Measurements from ENCODE around the gene GPR176. TPM values are rescaled to one million over a fixed set of nuclear protein-coding genes. Genes with fewer than 3 reads are reported as not detected.
"Not testable (repeated sequence)": the region's sequence is repeated elsewhere in the genome, so short reads cannot be mapped to it uniquely, and the experiment has no call there.

Gene GPR176
- total RNA-seq, 2 experiments from 2014 or later: not detected

- H3K4me3 Mint-ChIP-seq: no peak overlapping the region
- no peaks in the 10 kb centered on the region for H3K36me3 Mint-ChIP-seq
- peaks cover 34% of the 10 kb centered on the region for H3K27me3 Mint-ChIP-seq
- H3K9me3 Mint-ChIP-seq (ENCODE audit: low read depth): no peaks in the 10 kb centered on the region
- CTCF ChIA-PET: no interaction called here
- H3K27ac Mint-ChIP-seq: no peak overlapping the region
- no peaks in the 10 kb centered on the region for H3K4me1 Mint-ChIP-seq
- ATAC-seq: no peak
- DNase-seq: no peak
Observed at GRCh38 chr15:39898317-39898716, 21.7 kb downstream of the GPR176 start.

GRCh38 chr15:39896846-39897245 is 23.2 kb downstream of the GPR176 start:
- no peak for ATAC-seq
- Mint-ChIP-seq H3K9me3 (ENCODE audit: low read depth) (no peaks in the 10 kb centered on the region), H3K27ac (no peak overlapping the region), H3K4me1 (no peaks in the 10 kb centered on the region), H3K27me3 (peaks cover 29% of the 10 kb centered on the region), H3K36me3 (no peaks in the 10 kb centered on the region), H3K4me3 (no peak overlapping the region)
- no peak for DNase-seq
- CTCF ChIA-PET: no interaction called here

- CTCF ChIA-PET: no interaction called here
- Mint-ChIP-seq H3K27ac (no peak overlapping the region), H3K36me3 (no peaks in the 10 kb centered on the region), H3K27me3 (peaks cover 25% of the 10 kb centered on the region), H3K4me3 (no peak overlapping the region), H3K4me1 (no peaks in the 10 kb centered on the region), H3K9me3 (ENCODE audit: low read depth) (no peaks in the 10 kb centered on the region)
- DNase-seq: no peak
- no peak for ATAC-seq
Observed at GRCh38 chr15:39896101-39896500, 24.0 kb downstream of the GPR176 start.

GRCh38 chr15:39893051-39893450 is 27.0 kb downstream of the GPR176 start:
- CTCF ChIA-PET; DNase-seq; H3K9me3 Mint-ChIP-seq (ENCODE audit: low read depth); H3K36me3 Mint-ChIP-seq; H3K27ac Mint-ChIP-seq; ATAC-seq; H3K4me1 Mint-ChIP-seq; H3K4me3 Mint-ChIP-seq; H3K27me3 Mint-ChIP-seq: not testable (repeated sequence)

- Mint-ChIP-seq H3K9me3 (ENCODE audit: low read depth) (no peaks in the 10 kb centered on the region), H3K27me3 (peaks cover 5% of the 10 kb centered on the region), H3K4me1 (no peaks in the 10 kb centered on the region), H3K4me3 (no peak overlapping the region), H3K27ac (no peak overlapping the region), H3K36me3 (no peaks in the 10 kb centered on the region)
- CTCF ChIA-PET: no interaction called here
- DNase-seq (no peak), ATAC-seq (no peak)
Observed at GRCh38 chr15:39892418-39892817, 27.6 kb downstream of the GPR176 start.

- H3K27ac Mint-ChIP-seq: no peak overlapping the region
- H3K27me3 Mint-ChIP-seq: peaks cover 5% of the 10 kb centered on the region
- H3K4me1 Mint-ChIP-seq: no peaks in the 10 kb centered on the region
- no peaks in the 10 kb centered on the region for H3K9me3 Mint-ChIP-seq (ENCODE audit: low read depth)
- DNase-seq (no peak), ATAC-seq (no peak)
- no peak overlapping the region for H3K4me3 Mint-ChIP-seq
- CTCF ChIA-PET: interaction anchor here (0.8 to 1.3 kb wide), 3 partner anchors 15 to 23 kb away, joined by 3 read pairs; no protein-coding TSS in a partner anchor
- no peaks in the 10 kb centered on the region for H3K36me3 Mint-ChIP-seq
Observed at GRCh38 chr15:39890621-39891020, 29.4 kb downstream of the GPR176 start.

- Mint-ChIP-seq H3K27ac (no peak overlapping the region), H3K9me3 (ENCODE audit: low read depth) (no peaks in the 10 kb centered on the region), H3K4me1 (no peaks in the 10 kb centered on the region), H3K4me3 (no peak overlapping the region), H3K27me3 (peaks cover 8% of the 10 kb centered on the region), H3K36me3 (no peaks in the 10 kb centered on the region)
- ATAC-seq: no peak
- DNase-seq: no peak
- CTCF ChIA-PET: no interaction called here
Observed at GRCh38 chr15:39889601-39890000, 30.5 kb downstream of the GPR176 start.

- DNase-seq: no peak
- Mint-ChIP-seq H3K4me1 (no peaks in the 10 kb centered on the region), H3K9me3 (ENCODE audit: low read depth) (no peaks in the 10 kb centered on the region), H3K27me3 (peaks cover 16% of the 10 kb centered on the region), H3K4me3 (no peak overlapping the region), H3K27ac (no peak overlapping the region), H3K36me3 (no peaks in the 10 kb centered on the region)
- no peak for ATAC-seq
- CTCF ChIA-PET: interaction anchor here (0.9 to 1.7 kb wide), 4 partner anchors 13 to 385 kb away, joined by 3 to 7 read pairs (median 3); no protein-coding TSS in a partner anchor
Observed at GRCh38 chr15:39888809-39889208, 31.3 kb downstream of the GPR176 start.

GRCh38 chr15:39888243-39888642 is 31.8 kb downstream of the GPR176 start:
- no peaks in the 10 kb centered on the region for H3K9me3 Mint-ChIP-seq (ENCODE audit: low read depth)
- DNase-seq (no peak), ATAC-seq (no peak)
- no peaks in the 10 kb centered on the region for H3K4me1 Mint-ChIP-seq
- H3K4me3 Mint-ChIP-seq: no peak overlapping the region
- H3K36me3 Mint-ChIP-seq: no peaks in the 10 kb centered on the region
- no peak overlapping the region for H3K27ac Mint-ChIP-seq
- CTCF ChIA-PET: interaction anchor here (0.9 to 1.7 kb wide), 5 partner anchors 13 to 386 kb away, joined by 3 to 7 read pairs (median 3); no protein-coding TSS in a partner anchor
- H3K27me3 Mint-ChIP-seq: peaks cover 19% of the 10 kb centered on the region

- H3K27me3 Mint-ChIP-seq: peaks cover 22% of the 10 kb centered on the region
- H3K9me3 Mint-ChIP-seq (ENCODE audit: low read depth): no peaks in the 10 kb centered on the region
- no peaks in the 10 kb centered on the region for H3K36me3 Mint-ChIP-seq
- CTCF ChIA-PET: interaction anchor here (0.6 to 1.7 kb wide), 6 partner anchors 13 to 1004 kb away, joined by 3 to 7 read pairs (median 3); no protein-coding TSS in a partner anchor
- DNase-seq (no peak), ATAC-seq (no peak)
- no peak overlapping the region for H3K4me3 Mint-ChIP-seq
- no peaks in the 10 kb centered on the region for H3K4me1 Mint-ChIP-seq
- H3K27ac Mint-ChIP-seq: no peak overlapping the region
Observed at GRCh38 chr15:39887832-39888231, 32.2 kb downstream of the GPR176 start.

GRCh38 chr15:39887211-39887610 is 32.9 kb downstream of the GPR176 start:
- CTCF ChIA-PET: interaction anchor here (0.6 to 1.0 kb wide), 3 partner anchors 100 to 1003 kb away, joined by 3 read pairs; no protein-coding TSS in a partner anchor

GRCh38 chr15:39886418-39886817 is 33.6 kb downstream of the GPR176 start:
- Mint-ChIP-seq H3K9me3 (ENCODE audit: low read depth) (no peaks in the 10 kb centered on the region), H3K4me3 (no peak overlapping the region), H3K27ac (no peak overlapping the region), H3K36me3 (no peaks in the 10 kb centered on the region), H3K4me1 (no peaks in the 10 kb centered on the region), H3K27me3 (peaks cover 30% of the 10 kb centered on the region)
- CTCF ChIA-PET: no interaction called here
- ATAC-seq (no peak), DNase-seq (no peak)

More at GRCh38 chr15:39887211-39887610, 32.9 kb downstream of the GPR176 start:
- H3K4me3 Mint-ChIP-seq: no peak overlapping the region
- no peak for ATAC-seq
- no peak overlapping the region for H3K27ac Mint-ChIP-seq
- peaks cover 25% of the 10 kb centered on the region for H3K27me3 Mint-ChIP-seq
- no peaks in the 10 kb centered on the region for H3K36me3 Mint-ChIP-seq
- DNase-seq: no peak
- H3K4me1 Mint-ChIP-seq: no peaks in the 10 kb centered on the region
- no peaks in the 10 kb centered on the region for H3K9me3 Mint-ChIP-seq (ENCODE audit: low read depth)

- DNase-seq (no peak), ATAC-seq (no peak)
- CTCF ChIA-PET: no interaction called here
- Mint-ChIP-seq H3K4me1 (no peaks in the 10 kb centered on the region), H3K4me3 (no peak overlapping the region), H3K27ac (no peak overlapping the region), H3K27me3 (peaks cover 30% of the 10 kb centered on the region), H3K36me3 (no peaks in the 10 kb centered on the region), H3K9me3 (ENCODE audit: low read depth) (no peaks in the 10 kb centered on the region)
Observed at GRCh38 chr15:39885099-39885777, 34.8 kb downstream of the GPR176 start.

GRCh38 chr15:39884351-39884750 is 35.7 kb downstream of the GPR176 start:
- CTCF ChIA-PET: interaction anchor here (0.7 kb wide), 1 partner anchor 31 kb away, joined by 3 read pairs; no protein-coding TSS in a partner anchor
- Mint-ChIP-seq H3K9me3 (ENCODE audit: low read depth) (no peaks in the 10 kb centered on the region), H3K4me3 (no peak overlapping the region), H3K27me3 (peaks cover 30% of the 10 kb centered on the region), H3K4me1 (no peaks in the 10 kb centered on the region), H3K27ac (no peak overlapping the region), H3K36me3 (no peaks in the 10 kb centered on the region)
- DNase-seq (no peak), ATAC-seq (no peak)
